T47D (cell line): ENCODE data around the gene NME5.
"Not testable (repeated sequence)": the region's sequence is repeated elsewhere in the genome, so short reads cannot be mapped to it uniquely, and the experiment has no call there.

Experiments
- DNase-seq, 2 experiments: peaks; one replicate each; pipeline versions ENCODE4 v3.0.0 to v3.0.0-alpha.2; 2011 to 2012; ENCODE audit warnings: low read depth in 1 of 2, low spot score in 1 of 2
- JUND ChIP-seq: IDR thresholded peaks from 2 replicates; pipeline ENCODE4 v1.6.1; 2012; ENCODE audit warnings: low read depth
- in situ Hi-C: cut with HindIII; loops from 2 replicates; pipeline ENCODE4 v1.10.0; 2016; ENCODE audit warnings: low sequenced_read_pairs, low pct_unique_long_range_greater_than_20kb

Gene NME5

GRCh38 chr5:138092301-138092700 lies 46.9 kb downstream of the NME5 start:
- no peak for TF ChIP-seq JUND
- in situ Hi-C loops, result no loop called here
- DNase-seq, result no peak

DNA sequence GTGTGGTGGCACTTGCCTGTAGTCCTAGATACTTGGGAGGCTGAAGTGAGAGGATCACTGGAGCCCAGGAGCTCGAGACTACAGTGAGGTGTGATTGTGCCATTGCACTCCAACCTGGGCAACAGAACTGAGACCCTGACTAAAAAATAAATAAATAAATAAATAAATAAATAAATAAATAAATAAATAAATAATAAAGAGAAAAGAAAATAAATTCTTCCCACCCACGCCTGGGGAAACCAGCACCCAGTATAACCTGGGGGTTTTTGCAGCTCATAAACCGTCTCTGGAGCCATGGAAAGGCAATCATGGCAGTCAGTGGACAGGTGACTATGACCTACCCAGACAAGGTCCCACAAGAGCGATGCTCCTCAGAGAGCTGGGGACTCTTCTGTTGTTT lies 47.5 kb downstream of the NME5 start:
- no peak for DNase-seq
- in situ Hi-C loops, result no loop called here
- no peak for TF ChIP-seq JUND

- no peak for TF ChIP-seq JUND
- no peak for DNase-seq
- in situ Hi-C loops, result no loop called here
Observed at GRCh38 chr5:138083702-138084101, 55.5 kb downstream of the NME5 start, which contains the start of gene WNT8A. Gene WNT8A (plus strand): TSS chr5:138084033. CDS start chr5:138084128, 95 bp downstream.

- no peak for DNase-seq
- TF ChIP-seq JUND, result no peak
- in situ Hi-C loops, result no loop called here
Observed at GRCh38 chr5:138082033-138082432, 57.2 kb downstream of the NME5 start.

- DNase-seq, result no peak
- no peak for TF ChIP-seq JUND
- in situ Hi-C loops, result no loop called here
Observed at GRCh38 chr5:138078006-138078643, 61.1 kb downstream of the NME5 start.

GRCh38 chr5:138077064-138077696 lies 62.0 kb downstream of the NME5 start:
- in situ Hi-C loops, result no loop called here
- TF ChIP-seq JUND, result no peak
- peak; percentile 63 to 79 for DNase-seq

DNA sequence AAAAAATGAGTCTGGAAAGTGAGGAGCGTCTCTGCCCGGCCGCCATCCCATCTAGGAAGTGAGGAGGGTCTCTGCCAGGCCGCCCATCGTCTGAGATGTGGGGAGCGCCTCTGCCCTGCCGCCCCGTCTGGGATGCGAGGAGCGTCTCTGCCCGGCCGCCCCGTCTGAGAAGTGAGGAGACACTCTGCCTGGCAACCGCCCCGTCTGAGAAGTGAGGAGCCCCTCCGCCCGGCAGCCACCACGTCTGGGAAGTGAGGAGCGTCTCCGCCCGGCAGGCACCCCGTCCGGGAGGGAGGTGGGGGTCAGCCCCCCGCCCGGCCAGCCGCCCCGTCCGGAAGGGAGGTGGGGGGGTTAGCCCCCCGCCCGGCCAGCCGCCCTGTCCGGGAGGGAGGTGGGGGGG lies 69.2 kb downstream of the NME5 start:
- in situ Hi-C loops, DNase-seq: not testable (repeated sequence)

GRCh38 chr5:138068742-138069600 lies 70.3 kb downstream of the NME5 start:
- in situ Hi-C loops, result no loop called here

DNA sequence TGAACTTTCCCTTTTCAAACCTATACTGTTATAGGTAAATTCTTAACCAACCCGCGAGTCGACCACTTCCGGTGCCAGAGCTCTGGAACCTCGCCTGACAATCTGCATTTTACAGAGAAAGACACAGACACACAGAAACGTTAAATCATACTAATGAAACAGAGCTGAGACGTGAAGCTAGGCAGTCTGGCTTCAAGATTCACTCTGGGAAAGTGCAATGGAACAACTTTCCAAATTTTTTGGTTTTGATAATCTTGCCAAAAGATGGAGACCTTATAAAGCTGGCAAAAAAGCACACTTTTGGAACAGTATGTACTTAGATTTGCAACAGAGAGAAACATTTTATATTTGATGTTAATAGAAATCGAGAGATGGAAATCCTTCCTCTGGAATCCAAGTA lies 71.3 kb downstream of the NME5 start:
- DNase-seq, result no peak
- in situ Hi-C loops, result no loop called here
- no peak for TF ChIP-seq JUND

More at GRCh38 chr5:138068742-138069600, 70.3 kb downstream of the NME5 start:
- DNase-seq, result peak; percentile 84 to 85
- TF ChIP-seq JUND, result no peak
